DOHH2 (cell line): ENCODE results near the gene ITPRID2.
"Not testable (repeated sequence)": the region's sequence is repeated elsewhere in the genome, so short reads cannot be mapped to it uniquely, and the experiment has no call there.

ENCODE experiments used
- H3F3A ChIP-seq: fragments of 200-600 bp; sonication (generic), shearing (Covaris generic); 2 replicates; pipeline ENCODE4 v1.6.0; 2016; ENCODE audit warnings: antibody characterized with exemption, mild to moderate bottlenecking; ENCODE audit not compliant: control insufficient read depth, insufficient read depth
- H3K27ac ChIP-seq: fragments of 200-600 bp; sonication (generic); 2 replicates; pipeline ENCODE4 v1.5.1; 2014; ENCODE audit warnings: low read depth, mild to moderate bottlenecking, low read length, moderate library complexity
- H3K27me3 ChIP-seq: fragments of 200-600 bp; sonication (generic); 2 replicates; pipeline ENCODE4 v1.6.1; 2014; ENCODE audit warnings: mild to moderate bottlenecking, low read length, mixed read lengths; ENCODE audit not compliant: control insufficient read depth
- H3K36me3 ChIP-seq: fragments of 200-600 bp; sonication (generic); 2 replicates; pipeline ENCODE4 v1.6.1; 2014; ENCODE audit warnings: mild to moderate bottlenecking, low read length, moderate library complexity, mixed read lengths; ENCODE audit not compliant: control insufficient read depth
- H3K4me1 ChIP-seq: fragments of 200-600 bp; sonication (generic); 2 replicates; pipeline ENCODE4 v1.6.1; 2014; ENCODE audit warnings: mild to moderate bottlenecking, low read length, mixed read lengths; ENCODE audit not compliant: control insufficient read depth
- H3K4me2 ChIP-seq: fragments of 200-600 bp; sonication (generic); 2 replicates; pipeline ENCODE4 v1.6.0; 2014; ENCODE audit warnings: mild to moderate bottlenecking, low read length, moderate library complexity
- H3K4me3 ChIP-seq: fragments of 200-600 bp; sonication (generic); 2 replicates; pipeline ENCODE4 v1.5.1; 2014; ENCODE audit warnings: mild to moderate bottlenecking, low read length, mixed read lengths
- H3K79me2 ChIP-seq: fragments of 200-600 bp; sonication (generic); 2 replicates; pipeline ENCODE4 v1.6.1; 2014; ENCODE audit warnings: mild to moderate bottlenecking, low read length, mixed read lengths; ENCODE audit not compliant: control insufficient read depth
- H3K9me2 ChIP-seq: fragments of 200-600 bp; sonication (generic); replicated peaks from 2 replicates; pipeline ENCODE4 v1.6.1; 2014; ENCODE audit warnings: mild to moderate bottlenecking, low read length, mixed read lengths; ENCODE audit not compliant: control insufficient read depth
- H3K9me3 ChIP-seq: fragments of 200-600 bp; sonication (generic); 2 replicates; pipeline ENCODE4 v1.6.1; 2014; ENCODE audit warnings: antibody characterized with exemption, low read length, mixed read lengths; ENCODE audit not compliant: control insufficient read depth, insufficient read depth
- H4K20me1 ChIP-seq: fragments of 200-600 bp; sonication (generic); 2 replicates; pipeline ENCODE4 v1.6.0; 2014; ENCODE audit warnings: low read depth, mild to moderate bottlenecking, antibody characterized with exemption, low read length, moderate library complexity; ENCODE audit not compliant: control insufficient read depth, insufficient read depth
- EZH2phosphoT487 ChIP-seq: fragments of 200-600 bp; sonication (generic); IDR thresholded peaks from 2 replicates; pipeline ENCODE4 v1.6.1; 2017; ENCODE audit warnings: borderline replicate concordance, mild to moderate bottlenecking, antibody characterized with exemption, low read length, moderate library complexity, mixed read lengths
- TF ChIP-seq, protein P1 (sequence below): fragments of 200-600 bp; sonication (generic); IDR thresholded peaks from one replicate; pipeline ENCODE4 v1.5.1; 2014; ENCODE audit warnings: antibody characterized with exemption, mild to moderate bottlenecking, low read depth, low read length; ENCODE audit not compliant: poor library complexity, severe bottlenecking

Gene ITPRID2

GRCh38 chr2:181959508-181959907 lies 68.0 kb downstream of the ITPRID2 start:
- Histone ChIP-seq H3K27ac (no peak overlapping the region), H3K9me3 (no peaks in the 10 kb centered on the region)

GRCh38 chr2:181961167-181961566 lies 69.6 kb downstream of the ITPRID2 start:
- H3K9me2 ChIP-seq, H3K4me2 ChIP-seq, H3K4me3 ChIP-seq, H3K36me3 ChIP-seq, H3K9me3 ChIP-seq, H3K27me3 ChIP-seq, H3F3A ChIP-seq, H3K27ac ChIP-seq, H3K79me2 ChIP-seq, H3K4me1 ChIP-seq, H4K20me1 ChIP-seq: not testable (repeated sequence)

More at GRCh38 chr2:181959508-181959907, 68.0 kb downstream of the ITPRID2 start:
- Histone ChIP-seq H3F3A (no peaks in the 10 kb centered on the region), H3K9me2 (no peaks in the 10 kb centered on the region), H3K4me3 (no peak overlapping the region), H3K36me3 (no peaks in the 10 kb centered on the region), H3K4me1 (peaks cover 8% of the 10 kb centered on the region), H3K79me2 (no peaks in the 10 kb centered on the region), H3K27me3 (no peaks in the 10 kb centered on the region), H3K4me2 (no peak overlapping the region), H4K20me1 (no peaks in the 10 kb centered on the region)
- TF ChIP-seq EZH2phosphoT487: no peak
- TF ChIP-seq, protein P1, sequence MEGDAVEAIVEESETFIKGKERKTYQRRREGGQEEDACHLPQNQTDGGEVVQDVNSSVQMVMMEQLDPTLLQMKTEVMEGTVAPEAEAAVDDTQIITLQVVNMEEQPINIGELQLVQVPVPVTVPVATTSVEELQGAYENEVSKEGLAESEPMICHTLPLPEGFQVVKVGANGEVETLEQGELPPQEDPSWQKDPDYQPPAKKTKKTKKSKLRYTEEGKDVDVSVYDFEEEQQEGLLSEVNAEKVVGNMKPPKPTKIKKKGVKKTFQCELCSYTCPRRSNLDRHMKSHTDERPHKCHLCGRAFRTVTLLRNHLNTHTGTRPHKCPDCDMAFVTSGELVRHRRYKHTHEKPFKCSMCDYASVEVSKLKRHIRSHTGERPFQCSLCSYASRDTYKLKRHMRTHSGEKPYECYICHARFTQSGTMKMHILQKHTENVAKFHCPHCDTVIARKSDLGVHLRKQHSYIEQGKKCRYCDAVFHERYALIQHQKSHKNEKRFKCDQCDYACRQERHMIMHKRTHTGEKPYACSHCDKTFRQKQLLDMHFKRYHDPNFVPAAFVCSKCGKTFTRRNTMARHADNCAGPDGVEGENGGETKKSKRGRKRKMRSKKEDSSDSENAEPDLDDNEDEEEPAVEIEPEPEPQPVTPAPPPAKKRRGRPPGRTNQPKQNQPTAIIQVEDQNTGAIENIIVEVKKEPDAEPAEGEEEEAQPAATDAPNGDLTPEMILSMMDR: no peak

- H3K27me3 ChIP-seq: no peaks in the 10 kb centered on the region
- TF ChIP-seq EZH2phosphoT487: no peak
- TF ChIP-seq, protein P1: no peak
- H3K79me2 ChIP-seq: no peaks in the 10 kb centered on the region
These were observed 70.6 kb downstream of the ITPRID2 start for GRCh38 chr2:181962142-181962541.

GRCh38 chr2:181970160-181970794 lies 78.7 kb downstream of the ITPRID2 start:
- H3K36me3 ChIP-seq: no peaks in the 10 kb centered on the region
- no peak overlapping the region for H3K4me3 ChIP-seq
- no peaks in the 10 kb centered on the region for H3K27me3 ChIP-seq
- no peaks in the 10 kb centered on the region for H4K20me1 ChIP-seq
- H3K79me2 ChIP-seq: no peaks in the 10 kb centered on the region
- TF ChIP-seq, protein P1: no peak
- TF ChIP-seq EZH2phosphoT487: no peak
- H3K4me1 ChIP-seq: no peaks in the 10 kb centered on the region
- H3K9me2 ChIP-seq: no peaks in the 10 kb centered on the region
- H3K9me3 ChIP-seq: no peaks in the 10 kb centered on the region
- H3K27ac ChIP-seq: no peak overlapping the region
- no peaks in the 10 kb centered on the region for H3F3A ChIP-seq
- H3K4me2 ChIP-seq: no peak overlapping the region

More at GRCh38 chr2:181962142-181962541, 70.6 kb downstream of the ITPRID2 start:
- Histone ChIP-seq H3K4me2 (no peak overlapping the region), H3F3A (no peaks in the 10 kb centered on the region), H3K9me3 (no peaks in the 10 kb centered on the region), H3K36me3 (no peaks in the 10 kb centered on the region), H4K20me1 (no peaks in the 10 kb centered on the region), H3K4me3 (no peak overlapping the region), H3K9me2 (no peaks in the 10 kb centered on the region), H3K27ac (no peak overlapping the region), H3K4me1 (no peaks in the 10 kb centered on the region)
